ENCODE results near the gene BLID. TPM values are rescaled to one million over a fixed set of nuclear protein-coding genes. Genes with fewer than 3 reads are reported as not detected.

The BLID gene
- total and polyA plus RNA-seq, 4 donors = 0.25 to 4.5 TPM; not detected in 2

GRCh38 chr11:122153746-122154145, 37.7 kb upstream of the BLID start:
- no peak for ATAC-seq (ENCODE audit: insufficient read depth, low FRiP score)

DNA sequence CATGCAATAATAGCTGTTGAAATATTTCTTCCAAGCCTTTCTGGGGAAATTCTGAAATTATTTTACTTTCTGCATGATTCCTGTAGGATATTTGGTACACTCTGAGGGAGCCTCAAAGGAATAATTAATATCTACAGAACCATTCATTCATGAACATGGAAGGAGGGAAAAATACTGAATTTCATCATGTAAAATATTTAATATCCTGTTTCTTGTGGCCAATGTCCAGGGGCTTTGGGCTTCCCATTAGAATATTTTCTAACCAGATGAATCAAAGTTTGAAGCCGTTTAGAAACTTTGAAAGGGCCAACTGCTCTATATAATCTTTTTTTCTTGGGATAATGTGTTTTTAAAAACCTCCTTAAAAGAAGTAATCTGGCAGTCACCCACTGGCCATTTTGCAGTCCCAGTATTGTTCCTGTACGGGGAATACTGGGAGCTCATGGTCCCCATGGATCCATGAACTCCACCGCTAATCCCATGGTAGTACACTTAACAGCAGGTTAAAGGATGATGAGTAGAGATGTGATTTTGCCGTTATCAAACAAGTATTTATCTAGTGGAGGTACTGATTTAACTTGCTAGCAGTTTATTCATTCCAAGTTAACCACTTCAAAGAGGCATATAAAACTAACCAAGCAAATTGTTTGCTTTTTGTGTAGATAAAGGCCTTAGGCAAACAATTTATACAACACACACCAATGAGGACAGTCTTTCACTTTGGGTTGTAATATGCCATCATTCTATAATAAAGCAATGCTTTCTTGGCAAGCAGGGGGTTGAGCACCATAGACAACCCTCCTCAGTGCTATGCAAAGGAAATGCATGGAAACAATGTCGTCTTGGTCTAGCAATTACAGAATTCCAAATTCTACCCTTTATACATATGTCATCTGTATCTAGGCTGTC, 34.5 kb upstream of the BLID start:
- Histone ChIP-seq H3K27me3 (ENCODE audit: control insufficient read depth in 3 of 3, insufficient read depth in 3 of 3, low read length in 2 of 3) (no peaks in the 10 kb centered on the region), H3K27ac (ENCODE audit: low read depth in 1 of 2, low read length in 1 of 2) (no peak overlapping the region), H3K4me1 (ENCODE audit: control insufficient read depth in 5 of 5, insufficient read depth in 5 of 5, low read length in 5 of 5) (peaks cover 0 to 48% (median 0%) of the 10 kb centered on the region in 5 donors), H3K4me3 (no peak overlapping the region), H3K9me3 (ENCODE audit: control insufficient read depth in 4 of 4, insufficient read depth in 3 of 4, low read length in 3 of 4) (no peaks in the 10 kb centered on the region), H3K9ac (ENCODE audit: insufficient read depth in 1 of 2, low read length in 2 of 2) (no peak overlapping the region), H3K36me3 (ENCODE audit: control insufficient read depth in 4 of 4, insufficient read depth in 4 of 4, low read length in 4 of 4) (no peaks in the 10 kb centered on the region)
- 68 to 70% methylated on average over 5 of the region's 5 CpGs for WGBS, 2 donors
- TF ChIP-seq CTCF (IDR thresholded peaks at IDR 0.05; ENCODE audit: control extremely low read depth, extremely low read depth) = no peak
- ATAC-seq (ENCODE audit: insufficient read depth, low FRiP score) (no peak), DNase-seq (peak in 2 of 3 donors; percentile 10 to 34)

More at GRCh38 chr11:122153746-122154145, 37.7 kb upstream of the BLID start:
- no peak for DNase-seq
- WGBS, 2 donors = 47 to 54% methylated on average over 2 of the region's 2 CpGs
- Histone ChIP-seq H3K36me3 (ENCODE audit: control insufficient read depth in 4 of 4, insufficient read depth in 4 of 4, low read length in 4 of 4) (no peaks in the 10 kb centered on the region), H3K27me3 (ENCODE audit: control insufficient read depth in 3 of 3, insufficient read depth in 3 of 3, low read length in 2 of 3) (no peaks in the 10 kb centered on the region), H3K9me3 (ENCODE audit: control insufficient read depth in 4 of 4, insufficient read depth in 3 of 4, low read length in 3 of 4) (no peaks in the 10 kb centered on the region), H3K4me3 (no peak overlapping the region), H3K27ac (ENCODE audit: low read depth in 1 of 2, low read length in 1 of 2) (no peak overlapping the region), H3K9ac (ENCODE audit: insufficient read depth in 1 of 2, low read length in 2 of 2) (no peak overlapping the region), H3K4me1 (ENCODE audit: control insufficient read depth in 5 of 5, insufficient read depth in 5 of 5, low read length in 5 of 5) (peaks cover 0 to 63% (median 0%) of the 10 kb centered on the region in 5 donors)
- no peak for TF ChIP-seq CTCF (IDR thresholded peaks at IDR 0.05; ENCODE audit: control extremely low read depth, extremely low read depth)

DNA sequence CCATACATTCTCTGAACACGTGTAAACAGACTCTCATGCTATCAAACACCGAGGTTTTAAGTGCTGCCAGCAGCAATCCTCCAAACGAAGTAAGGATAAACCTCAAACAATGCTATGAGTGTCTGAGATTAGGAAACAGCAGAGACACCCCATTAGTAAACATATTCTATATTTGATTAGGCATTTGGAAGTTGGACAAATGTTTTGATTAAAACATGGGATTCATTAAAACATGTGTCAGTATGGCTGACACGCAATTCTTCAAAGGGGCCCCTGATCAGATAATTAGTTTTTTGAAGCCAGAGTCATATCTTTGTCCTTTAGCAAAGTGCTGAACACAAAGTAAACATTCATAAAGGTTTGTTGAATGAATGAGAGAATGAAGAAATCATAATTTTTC, 33.2 kb upstream of the BLID start:
- H3K9ac ChIP-seq (ENCODE audit: insufficient read depth in 1 of 2, low read length in 2 of 2) = no peak overlapping the region
- no peak for ATAC-seq (ENCODE audit: insufficient read depth, low FRiP score)
- no peaks in the 10 kb centered on the region for H3K9me3 ChIP-seq (ENCODE audit: control insufficient read depth in 4 of 4, insufficient read depth in 3 of 4, low read length in 3 of 4)
- 43 to 71% methylated on average over 4 of the region's 4 CpGs for WGBS, 2 donors
- no peak overlapping the region for H3K4me3 ChIP-seq
- TF ChIP-seq CTCF (IDR thresholded peaks at IDR 0.05; ENCODE audit: control extremely low read depth, extremely low read depth) = no peak
- DNase-seq = peak in 2 of 3 donors; percentile 70 to 72
- H3K36me3 ChIP-seq (ENCODE audit: control insufficient read depth in 4 of 4, insufficient read depth in 4 of 4, low read length in 4 of 4) = no peaks in the 10 kb centered on the region
- no peak overlapping the region for H3K27ac ChIP-seq (ENCODE audit: low read depth in 1 of 2, low read length in 1 of 2)
- H3K27me3 ChIP-seq (ENCODE audit: control insufficient read depth in 3 of 3, insufficient read depth in 3 of 3, low read length in 2 of 3) = no peaks in the 10 kb centered on the region
- peaks cover 0 to 44% (median 0%) of the 10 kb centered on the region in 5 donors for H3K4me1 ChIP-seq (ENCODE audit: control insufficient read depth in 5 of 5, insufficient read depth in 5 of 5, low read length in 5 of 5)
